GM12872 (cell line): Measurements from ENCODE around the gene TTLL10.

Source experiments
- TF ChIP-seq, protein P1 (sequence below): IDR thresholded peaks from 3 replicates; pipeline ENCODE4 v1.5.1; 2011; ENCODE audit warnings: low read depth, mild to moderate bottlenecking, low read length, moderate library complexity; ENCODE audit not compliant: insufficient read depth

The TTLL10 gene

GRCh38 chr1:1185101-1185765, 11.6 kb downstream of the TTLL10 start:
- TF ChIP-seq, protein P1, sequence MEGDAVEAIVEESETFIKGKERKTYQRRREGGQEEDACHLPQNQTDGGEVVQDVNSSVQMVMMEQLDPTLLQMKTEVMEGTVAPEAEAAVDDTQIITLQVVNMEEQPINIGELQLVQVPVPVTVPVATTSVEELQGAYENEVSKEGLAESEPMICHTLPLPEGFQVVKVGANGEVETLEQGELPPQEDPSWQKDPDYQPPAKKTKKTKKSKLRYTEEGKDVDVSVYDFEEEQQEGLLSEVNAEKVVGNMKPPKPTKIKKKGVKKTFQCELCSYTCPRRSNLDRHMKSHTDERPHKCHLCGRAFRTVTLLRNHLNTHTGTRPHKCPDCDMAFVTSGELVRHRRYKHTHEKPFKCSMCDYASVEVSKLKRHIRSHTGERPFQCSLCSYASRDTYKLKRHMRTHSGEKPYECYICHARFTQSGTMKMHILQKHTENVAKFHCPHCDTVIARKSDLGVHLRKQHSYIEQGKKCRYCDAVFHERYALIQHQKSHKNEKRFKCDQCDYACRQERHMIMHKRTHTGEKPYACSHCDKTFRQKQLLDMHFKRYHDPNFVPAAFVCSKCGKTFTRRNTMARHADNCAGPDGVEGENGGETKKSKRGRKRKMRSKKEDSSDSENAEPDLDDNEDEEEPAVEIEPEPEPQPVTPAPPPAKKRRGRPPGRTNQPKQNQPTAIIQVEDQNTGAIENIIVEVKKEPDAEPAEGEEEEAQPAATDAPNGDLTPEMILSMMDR, result no peak

- TF ChIP-seq, protein P1, result no peak
Measured at GRCh38 chr1:1187938-1188337, 14.3 kb downstream of the TTLL10 start.

DNA sequence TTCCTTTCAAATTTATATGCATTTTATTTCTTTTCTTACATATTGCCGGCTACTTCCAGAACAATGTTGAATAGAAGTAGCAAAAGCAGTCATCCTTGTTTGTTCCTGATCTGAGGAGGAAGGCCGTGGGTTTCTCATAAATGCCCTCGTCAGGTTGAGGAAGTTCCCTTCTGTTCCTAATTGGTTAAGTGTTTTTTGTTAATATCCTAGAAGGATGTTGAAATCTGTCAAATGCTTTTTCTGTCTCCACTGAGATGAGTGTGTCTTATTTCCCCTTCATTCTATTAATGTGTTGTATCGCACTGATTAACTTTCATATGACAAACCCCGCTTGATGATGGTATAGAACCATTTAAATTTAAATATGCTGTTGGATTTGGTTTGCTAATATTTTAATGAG, 15.4 kb downstream of the TTLL10 start:
- TF ChIP-seq, protein P1, result no peak

DNA sequence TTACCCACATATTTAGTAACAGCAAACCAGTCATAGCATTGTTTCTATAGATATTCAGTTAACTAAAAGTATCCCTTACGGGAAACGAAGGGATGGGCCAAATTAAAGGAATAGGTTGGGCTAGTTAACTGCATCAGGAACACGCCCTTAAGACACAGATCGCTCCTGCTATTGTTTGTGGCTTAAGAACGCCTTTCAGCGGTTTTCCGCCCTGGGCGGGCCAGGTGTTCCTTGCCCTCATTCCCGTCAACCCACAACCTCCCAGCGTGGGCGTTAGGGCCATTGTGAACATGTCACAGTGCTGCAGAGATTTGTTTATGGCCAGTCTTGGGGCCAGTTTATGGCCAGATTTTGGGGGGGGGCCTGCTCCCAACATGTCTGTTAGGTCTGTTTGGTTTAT, 18.1 kb downstream of the TTLL10 start:
- TF ChIP-seq, protein P1, result no peak

GRCh38 chr1:1194723-1195122, 21.0 kb downstream of the TTLL10 start:
- TF ChIP-seq, protein P1, result no peak

DNA sequence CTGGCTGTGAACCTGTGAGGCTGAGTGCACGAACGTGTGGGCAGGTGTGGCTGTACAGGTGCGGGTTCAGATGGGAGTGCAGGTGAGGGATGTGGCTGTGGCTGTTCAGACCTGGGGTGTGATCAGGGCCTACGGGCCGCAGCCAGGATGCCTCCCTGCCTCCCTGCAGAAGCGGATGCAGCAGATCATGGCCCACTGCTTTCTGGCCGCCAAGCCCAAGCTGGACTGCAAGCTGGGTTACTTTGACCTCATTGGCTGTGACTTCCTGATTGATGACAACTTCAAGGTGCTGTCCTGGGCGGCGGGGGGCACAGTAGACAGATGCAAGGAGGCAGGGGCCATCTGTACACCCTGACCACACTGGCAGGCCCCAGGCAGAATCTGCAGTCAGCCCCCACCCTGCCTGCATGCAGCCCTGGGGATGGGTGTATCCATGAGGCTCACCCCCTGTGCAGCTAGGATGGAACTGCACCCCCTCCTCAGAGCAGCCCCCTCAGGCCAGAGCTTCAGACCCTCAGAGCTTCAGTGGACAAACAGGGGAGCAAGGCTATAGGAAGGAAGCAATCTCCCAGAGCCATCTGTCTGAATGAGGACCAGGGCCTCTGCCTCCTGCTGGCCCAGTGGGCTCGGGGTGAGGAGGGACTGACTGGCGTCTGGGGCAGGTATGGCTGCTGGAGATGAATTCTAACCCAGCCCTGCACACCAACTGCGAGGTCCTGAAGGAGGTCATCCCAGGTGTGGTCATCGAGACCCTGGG, 22.9 kb downstream of the TTLL10 start:
- TF ChIP-seq, protein P1, result no peak

- TF ChIP-seq, protein P1, result no peak
Measured at GRCh38 chr1:1197188-1197500, 23.5 kb downstream of the TTLL10 start.
